ENCODE data around the gene GRIA3.

Gene GRIA3

GRCh38 chrX:123184219-123184865, at the start of gene GRIA3:
GRIA3 (plus strand) TSS chrX:123184278; CDS start chrX:123184536, 258 bp downstream.
- Mint-ChIP-seq H3K27me3 (ENCODE audit: low read depth) (peaks cover 9% of the 10 kb centered on the region), H3K4me1 (peaks cover 16% of the 10 kb centered on the region), H3K27ac (peak within 1 kb of the TSS; percentile 29 to 60 (median 31)), H3K4me3 (peak within 1 kb of the TSS; percentile 87 to 92 (median 88)), H3K36me3 (ENCODE audit: low read depth) (no peaks in the 10 kb centered on the region), H3K9me3 (peaks cover 8% of the 10 kb centered on the region)
- no peak for TF ChIP-seq CTCF (IDR thresholded peaks at IDR 0.05; ENCODE audit: unreplicated experiment in 3 of 3)

GRCh38 chrX:123138473-123138872, 45.6 kb upstream of the GRIA3 start:
- Mint-ChIP-seq H3K4me3 (no peak overlapping the region), H3K9me3 (no peaks in the 10 kb centered on the region), H3K27ac (no peak overlapping the region), H3K36me3 (ENCODE audit: low read depth) (no peaks in the 10 kb centered on the region), H3K27me3 (ENCODE audit: low read depth) (no peaks in the 10 kb centered on the region), H3K4me1 (no peaks in the 10 kb centered on the region)
- no peak for TF ChIP-seq CTCF (IDR thresholded peaks at IDR 0.05; ENCODE audit: unreplicated experiment in 3 of 3)

- Mint-ChIP-seq H3K27ac (peak overlapping the region in 1 of 3 experiments; percentile 14), H3K27me3 (ENCODE audit: low read depth) (no peaks in the 10 kb centered on the region), H3K36me3 (ENCODE audit: low read depth) (no peaks in the 10 kb centered on the region), H3K9me3 (no peaks in the 10 kb centered on the region), H3K4me1 (no peaks in the 10 kb centered on the region), H3K4me3 (no peak overlapping the region)
- no peak for TF ChIP-seq CTCF (IDR thresholded peaks at IDR 0.05; ENCODE audit: unreplicated experiment in 3 of 3)
Measured at GRCh38 chrX:123140454-123140853, 43.6 kb upstream of the GRIA3 start.

GRCh38 chrX:123140904-123141303, 43.2 kb upstream of the GRIA3 start:
- H3K27me3 Mint-ChIP-seq (ENCODE audit: low read depth): no peaks in the 10 kb centered on the region
- no peak for TF ChIP-seq CTCF (IDR thresholded peaks at IDR 0.05; ENCODE audit: unreplicated experiment in 3 of 3)
- H3K4me3 Mint-ChIP-seq: no peak overlapping the region
- no peaks in the 10 kb centered on the region for H3K9me3 Mint-ChIP-seq
- no peaks in the 10 kb centered on the region for H3K36me3 Mint-ChIP-seq (ENCODE audit: low read depth)
- H3K27ac Mint-ChIP-seq: peak overlapping the region in 1 of 3 experiments; percentile 14
- H3K4me1 Mint-ChIP-seq: no peaks in the 10 kb centered on the region

GRCh38 chrX:123153846-123154335, 30.2 kb upstream of the GRIA3 start:
- Mint-ChIP-seq H3K4me1 (no peaks in the 10 kb centered on the region), H3K27ac (no peak overlapping the region), H3K27me3 (ENCODE audit: low read depth) (no peaks in the 10 kb centered on the region), H3K36me3 (ENCODE audit: low read depth) (no peaks in the 10 kb centered on the region), H3K9me3 (peaks cover 6% of the 10 kb centered on the region), H3K4me3 (no peak overlapping the region)
- TF ChIP-seq CTCF (IDR thresholded peaks at IDR 0.05; ENCODE audit: unreplicated experiment in 3 of 3): no peak

GRCh38 chrX:123155327-123155726, 28.8 kb upstream of the GRIA3 start:
- TF ChIP-seq CTCF (IDR thresholded peaks at IDR 0.05; ENCODE audit: unreplicated experiment in 3 of 3): no peak
- no peaks in the 10 kb centered on the region for H3K36me3 Mint-ChIP-seq (ENCODE audit: low read depth)
- peaks cover 9% of the 10 kb centered on the region for H3K9me3 Mint-ChIP-seq
- no peaks in the 10 kb centered on the region for H3K4me1 Mint-ChIP-seq
- no peak overlapping the region for H3K4me3 Mint-ChIP-seq
- no peaks in the 10 kb centered on the region for H3K27me3 Mint-ChIP-seq (ENCODE audit: low read depth)
- H3K27ac Mint-ChIP-seq: no peak overlapping the region

Data from nephron (organoid).